ENCODE results near the gene PTMA. TPM values are rescaled to one million over a fixed set of nuclear protein-coding genes. Genes with fewer than 3 reads are reported as not detected.

PTMA gene
- total and polyA plus RNA-seq, 9 of the 15 experiments (the other 6 are each of a cell fraction or from before 2014, with no cell fraction given): 429 to 2,322 (median 1,578) TPM

DNA sequence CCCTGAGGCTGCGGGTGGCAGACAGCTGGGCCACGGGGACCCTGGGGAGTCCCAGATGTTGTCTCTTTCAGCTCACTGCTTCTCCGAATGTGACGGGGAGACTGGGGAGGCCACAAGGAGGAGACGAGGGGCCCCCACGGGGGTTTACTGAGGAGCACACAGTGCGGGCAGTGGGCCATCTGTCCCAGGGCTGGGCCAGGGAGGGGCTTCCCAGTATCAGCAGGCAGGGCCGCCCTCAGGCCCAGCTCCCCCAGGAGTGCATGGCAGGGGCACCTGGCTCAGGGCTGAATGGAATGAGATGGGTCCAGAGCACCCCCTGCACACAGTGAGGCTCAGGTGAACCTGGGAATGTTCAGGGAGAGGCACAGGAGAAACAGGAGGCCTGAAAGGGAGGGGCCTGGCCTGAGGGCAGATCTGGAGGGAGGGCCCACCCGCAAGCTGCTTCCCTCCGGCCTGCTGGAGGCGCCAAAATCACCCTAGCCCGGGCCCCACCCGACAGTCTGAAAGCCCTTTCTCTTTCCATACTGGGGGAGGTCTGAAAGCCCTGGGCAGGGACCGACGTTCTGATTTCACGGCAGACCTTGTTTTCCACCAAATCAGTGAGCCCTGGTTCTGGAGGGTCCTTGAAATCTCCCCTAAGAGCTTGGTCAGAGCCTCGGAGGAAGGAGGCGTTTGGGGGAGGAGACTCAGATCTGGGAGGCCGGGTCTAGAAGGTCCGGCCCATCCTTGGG lies 35.5 kb upstream of the PTMA start:
- no peaks in the 10 kb centered on the region for H3K79me2 ChIP-seq (ENCODE audit: control insufficient read depth, insufficient read depth, low read length)
- H3K9me1 ChIP-seq (ENCODE audit: control insufficient read depth, insufficient read depth, low read length): no peaks in the 10 kb centered on the region
- peak overlapping the region; percentile 73 for H3K27ac ChIP-seq (ENCODE audit: extremely low read depth, low read depth, low read length)
- H4K20me1 ChIP-seq (replicated peaks; ENCODE audit: control insufficient read depth, insufficient read depth, low read length): no peaks in the 10 kb centered on the region
- ATAC-seq: peak; percentile 89
- no peaks in the 10 kb centered on the region for H3K9me3 ChIP-seq (replicated peaks; ENCODE audit: control insufficient read depth, insufficient read depth, low read depth, low read length)
- FAIRE-seq: peak; percentile 75
- H2AFZ ChIP-seq (ENCODE audit: low read depth, low read length): peak overlapping the region; percentile 98
- intact Hi-C loops (cut with micrococcal nuclease) (no loop called here), in situ Hi-C loops (cut with MboI) (loop anchor here (5.0 kb wide), 1 partner anchor 60 kb away; no protein-coding TSS in a partner anchor)
- H3K4me3 ChIP-seq: peak overlapping the region; percentile 37
- no peaks in the 10 kb centered on the region for H3K27me3 ChIP-seq (ENCODE audit: control insufficient read depth in 2 of 2, insufficient read depth in 2 of 2, low read length in 2 of 2)
- DNase-seq (ENCODE audit: extremely low read depth in 1 of 4, low spot score in 3 of 4): peak; percentile 76 to 79 (median 76)
- ChIA-PET POLR2A (interaction anchor here (0.6 to 1.4 kb wide), 6 partner anchors 9 to 307 kb away, joined by 3 to 7 read pairs (median 3); no protein-coding TSS in a partner anchor), CTCF (ENCODE audit: low intra/inter-chr PET ratio) (interaction anchor here (0.6 kb wide), 1 partner anchor 43 kb away, joined by 3 read pairs; no protein-coding TSS in a partner anchor)
- no peaks in the 10 kb centered on the region for H3K36me3 ChIP-seq (ENCODE audit: control insufficient read depth, insufficient read depth, low read length)
- BruUV-seq (replicated peaks): no TSS peak
- H3K4me2 ChIP-seq (ENCODE audit: insufficient read depth, low read length): peak overlapping the region; percentile 77
- peaks cover 19 to 46% of the 10 kb centered on the region in 2 experiments for H3K4me1 ChIP-seq (replicated peaks in 1 of 2; ENCODE audit: control insufficient read depth in 2 of 2, insufficient read depth in 2 of 2, low read length in 2 of 2)
- 21% methylated on average over 12 of the region's 20 CpGs for WGBS (ENCODE audit: insufficient coverage, low coverage, missing lambda C conversion rate)
- peak overlapping the region; percentile 56 to 84; a peak in 3 of 4 replicates for H3K9ac ChIP-seq (ENCODE audit: insufficient read depth in 1 of 2, low read depth in 2 of 2, low read length in 2 of 2)
- TF ChIP-seq, protein P1, sequence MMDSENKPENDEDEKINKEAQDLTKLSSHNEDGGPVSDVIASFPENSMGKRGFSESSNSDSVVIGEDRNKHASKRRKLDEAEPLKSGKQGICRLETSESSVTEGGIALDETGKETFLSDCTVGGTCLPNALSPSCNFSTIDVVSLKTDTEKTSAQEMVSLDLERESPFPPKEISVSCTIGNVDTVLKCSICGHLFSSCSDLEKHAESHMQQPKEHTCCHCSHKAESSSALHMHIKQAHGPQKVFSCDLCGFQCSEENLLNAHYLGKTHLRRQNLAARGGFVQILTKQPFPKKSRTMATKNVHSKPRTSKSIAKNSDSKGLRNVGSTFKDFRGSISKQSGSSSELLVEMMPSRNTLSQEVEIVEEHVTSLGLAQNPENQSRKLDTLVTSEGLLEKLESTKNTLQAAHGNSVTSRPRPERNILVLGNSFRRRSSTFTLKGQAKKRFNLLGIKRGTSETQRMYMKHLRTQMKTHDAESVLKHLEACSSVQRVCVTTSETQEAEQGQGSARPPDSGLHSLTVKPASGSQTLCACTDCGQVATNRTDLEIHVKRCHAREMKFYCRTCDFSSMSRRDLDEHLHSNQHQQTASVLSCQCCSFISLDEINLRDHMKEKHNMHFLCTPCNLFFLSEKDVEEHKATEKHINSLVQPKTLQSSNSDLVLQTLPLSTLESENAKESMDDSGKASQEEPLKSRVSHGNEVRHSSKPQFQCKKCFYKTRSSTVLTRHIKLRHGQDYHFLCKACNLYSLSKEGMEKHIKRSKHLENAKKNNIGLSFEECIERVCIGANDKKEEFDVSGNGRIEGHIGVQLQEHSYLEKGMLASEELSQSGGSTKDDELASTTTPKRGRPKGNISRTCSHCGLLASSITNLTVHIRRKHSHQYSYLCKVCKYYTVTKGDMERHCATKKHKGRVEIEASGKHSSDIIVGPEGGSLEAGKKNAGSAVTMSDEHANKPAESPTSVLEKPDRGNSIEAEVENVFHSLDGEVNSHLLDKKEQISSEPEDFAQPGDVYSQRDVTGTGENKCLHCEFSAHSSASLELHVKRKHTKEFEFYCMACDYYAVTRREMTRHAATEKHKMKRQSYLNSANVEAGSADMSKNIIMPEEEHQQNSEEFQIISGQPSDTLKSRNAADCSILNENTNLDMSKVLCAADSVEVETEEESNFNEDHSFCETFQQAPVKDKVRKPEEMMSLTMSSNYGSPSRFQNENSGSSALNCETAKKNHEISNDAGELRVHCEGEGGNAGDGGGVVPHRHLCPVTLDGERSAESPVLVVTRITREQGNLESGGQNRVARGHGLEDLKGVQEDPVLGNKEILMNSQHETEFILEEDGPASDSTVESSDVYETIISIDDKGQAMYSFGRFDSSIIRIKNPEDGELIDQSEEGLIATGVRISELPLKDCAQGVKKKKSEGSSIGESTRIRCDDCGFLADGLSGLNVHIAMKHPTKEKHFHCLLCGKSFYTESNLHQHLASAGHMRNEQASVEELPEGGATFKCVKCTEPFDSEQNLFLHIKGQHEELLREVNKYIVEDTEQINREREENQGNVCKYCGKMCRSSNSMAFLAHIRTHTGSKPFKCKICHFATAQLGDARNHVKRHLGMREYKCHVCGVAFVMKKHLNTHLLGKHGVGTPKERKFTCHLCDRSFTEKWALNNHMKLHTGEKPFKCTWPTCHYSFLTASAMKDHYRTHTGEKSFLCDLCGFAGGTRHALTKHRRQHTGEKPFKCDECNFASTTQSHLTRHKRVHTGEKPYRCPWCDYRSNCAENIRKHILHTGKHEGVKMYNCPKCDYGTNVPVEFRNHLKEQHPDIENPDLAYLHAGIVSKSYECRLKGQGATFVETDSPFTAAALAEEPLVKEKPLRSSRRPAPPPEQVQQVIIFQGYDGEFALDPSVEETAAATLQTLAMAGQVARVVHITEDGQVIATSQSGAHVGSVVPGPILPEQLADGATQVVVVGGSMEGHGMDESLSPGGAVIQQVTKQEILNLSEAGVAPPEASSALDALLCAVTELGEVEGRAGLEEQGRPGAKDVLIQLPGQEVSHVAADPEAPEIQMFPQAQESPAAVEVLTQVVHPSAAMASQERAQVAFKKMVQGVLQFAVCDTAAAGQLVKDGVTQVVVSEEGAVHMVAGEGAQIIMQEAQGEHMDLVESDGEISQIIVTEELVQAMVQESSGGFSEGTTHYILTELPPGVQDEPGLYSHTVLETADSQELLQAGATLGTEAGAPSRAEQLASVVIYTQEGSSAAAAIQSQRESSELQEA (IDR thresholded peaks at IDR 0.05; ENCODE audit: low read depth): peak; percentile 77
- TF ChIP-seq ZNF764 (CRISPR knock-in tag; IDR thresholded peaks at IDR 0.05; ENCODE audit: low read depth) (no peak), ZFX (CRISPR knock-in tag; IDR thresholded peaks at IDR 0.05) (peak; percentile 54), NR4A1 (CRISPR knock-in tag; IDR thresholded peaks at IDR 0.05) (no peak), NR4A1 (tag; IDR thresholded peaks at IDR 0.05) (no peak), ZNF311 (CRISPR knock-in tag; IDR thresholded peaks at IDR 0.05) (no peak), PCBP1 (IDR thresholded peaks at IDR 0.05; ENCODE audit: low read depth, low read length, poor library complexity, severe bottlenecking) (no peak), POLR2G (IDR thresholded peaks at IDR 0.05; ENCODE audit: low read depth, low read length) (peak; percentile 48), HMGN3 (IDR thresholded peaks at IDR 0.05; ENCODE audit: borderline replicate concordance, extremely low read depth, insufficient read length, low read depth, low read length) (peak; percentile 40), CBX3 (IDR thresholded peaks at IDR 0.05; ENCODE audit: borderline replicate concordance in 1 of 2, low read length in 2 of 2) (peak in 1 of 2 experiments; percentile 54; a peak in 1 of 3 replicates)
- TF ChIP-seq, protein P2, sequence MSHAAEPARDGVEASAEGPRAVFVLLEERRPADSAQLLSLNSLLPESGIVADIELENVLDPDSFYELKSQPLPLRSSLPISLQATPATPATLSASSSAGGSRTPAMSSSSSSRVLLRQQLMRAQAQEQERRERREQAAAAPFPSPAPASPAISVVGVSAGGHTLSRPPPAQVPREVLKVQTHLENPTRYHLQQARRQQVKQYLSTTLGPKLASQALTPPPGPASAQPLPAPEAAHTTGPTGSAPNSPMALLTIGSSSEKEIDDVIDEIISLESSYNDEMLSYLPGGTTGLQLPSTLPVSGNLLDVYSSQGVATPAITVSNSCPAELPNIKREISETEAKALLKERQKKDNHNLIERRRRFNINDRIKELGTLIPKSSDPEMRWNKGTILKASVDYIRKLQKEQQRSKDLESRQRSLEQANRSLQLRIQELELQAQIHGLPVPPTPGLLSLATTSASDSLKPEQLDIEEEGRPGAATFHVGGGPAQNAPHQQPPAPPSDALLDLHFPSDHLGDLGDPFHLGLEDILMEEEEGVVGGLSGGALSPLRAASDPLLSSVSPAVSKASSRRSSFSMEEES (CRISPR knock-in tag; IDR thresholded peaks at IDR 0.05): no peak

Measured in K562 (cell line).